Gastrocnemius medialis (tissue), 4 donors: Measurements from ENCODE around the gene FPR3. TPM values are rescaled to one million over a fixed set of nuclear protein-coding genes. Genes with fewer than 3 reads are reported as not detected.
A peak's percentile ranks its signal among the peaks of the same experiment; 100 is the strongest.

ENCODE experiments used
- ATAC-seq, 2 donors: fragments of 150-250 bp; one replicate each; pipeline ENCODE4 v1.9.1; 2016
- DNase-seq, 2 donors: peaks; one replicate each; pipeline ENCODE4 v3.0.0-alpha.2; 2019
- H3K27ac ChIP-seq, 4 donors: fragments of 200-600 bp; sonication (generic); 1 replicate in 1 of 4; 2 replicates in 3 of 4; pipeline ENCODE4 v1.5.1; 2016 to 2018; ENCODE audit warnings: mild to moderate bottlenecking in 2 of 4, moderate library complexity in 1 of 4
- H3K27me3 ChIP-seq, 3 donors: fragments of 200-600 bp; sonication (generic) in 2 of 3; 1 replicate in 1 of 3; 2 replicates in 2 of 3; pipeline versions ENCODE4 v1.5.1 to v1.6.0; 2016 to 2019; ENCODE audit warnings: mild to moderate bottlenecking in 1 of 3, moderate library complexity in 1 of 3
- H3K36me3 ChIP-seq, 2 donors: fragments of 200-600 bp; sonication (generic) in 1 of 2; one replicate each; pipeline ENCODE4 v1.5.1; 2017 to 2018
- H3K4me1 ChIP-seq, 2 donors: fragments of 200-600 bp; sonication (generic) in 1 of 2; one replicate each; pipeline ENCODE4 v1.5.1; 2016 to 2017; ENCODE audit warnings: mild to moderate bottlenecking in 2 of 2
- H3K4me3 ChIP-seq, 4 donors: fragments of 200-600 bp; sonication (generic) in 3 of 4; 1 replicate in 1 of 4; 2 replicates in 3 of 4; pipeline ENCODE4 v1.5.1; 2016 to 2019; ENCODE audit warnings: mild to moderate bottlenecking in 2 of 4
- H3K9me3 ChIP-seq, 3 donors: fragments of 200-600 bp; sonication (generic) in 2 of 3; 1 replicate in 1 of 3; 2 replicates in 2 of 3; pipeline ENCODE4 v1.5.1; 2016 to 2019
- CTCF ChIP-seq, 5 experiments: fragments of 450-650 bp in 3 of 5; fragments of 200-600 bp in 2 of 5; sonication (generic) in 2 of 5; IDR thresholded peaks in 4 of 5; conservative IDR thresholded peaks in 1 of 5; 1 replicate in 4 of 5; 2 replicates in 1 of 5; pipeline ENCODE4 v1.5.1; 2016 to 2019; ENCODE audit warnings: antibody characterized with exemption in 5 of 5, mild to moderate bottlenecking in 3 of 5, moderate library complexity in 3 of 5
- POLR2A ChIP-seq, 2 donors: fragments of 450-650 bp; IDR thresholded peaks; one replicate each; pipeline ENCODE4 v1.6.1; 2017; ENCODE audit warnings: antibody characterized with exemption in 2 of 2, mild to moderate bottlenecking in 2 of 2, moderate library complexity in 2 of 2
- in situ Hi-C, 4 donors: fragments of 200-750 bp; cut with MboI; loops; one replicate each; pipeline versions ENCODE4 v1.15.0 to v1.8.0; 2017; ENCODE audit warnings: low sequenced_read_pairs in 4 of 4
- intact Hi-C: fragments of 100-400 bp; cut with DNase I; formaldehyde crosslinking; loops from one replicate; pipeline ENCODE4 v1.15.1; 2023; ENCODE audit warnings: low total_unique reads
- total RNA-seq, 4 donors: library from RNA; depleted of rRNA; stranded (reverse); fragments of >200 nt; gene quantifications; one replicate each; pipeline versions ENCODE4 v1.1.0 to v1.2.3, GENCODE V29; 2016

Gene FPR3, protein sequence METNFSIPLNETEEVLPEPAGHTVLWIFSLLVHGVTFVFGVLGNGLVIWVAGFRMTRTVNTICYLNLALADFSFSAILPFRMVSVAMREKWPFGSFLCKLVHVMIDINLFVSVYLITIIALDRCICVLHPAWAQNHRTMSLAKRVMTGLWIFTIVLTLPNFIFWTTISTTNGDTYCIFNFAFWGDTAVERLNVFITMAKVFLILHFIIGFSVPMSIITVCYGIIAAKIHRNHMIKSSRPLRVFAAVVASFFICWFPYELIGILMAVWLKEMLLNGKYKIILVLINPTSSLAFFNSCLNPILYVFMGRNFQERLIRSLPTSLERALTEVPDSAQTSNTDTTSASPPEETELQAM
- total RNA-seq, result 1 to 10 TPM in 3 of 4 donors, under 1 TPM in 1; 0.66 to 2.2 (median 1.4) TPM

GRCh38 chr19:51794885-51795490, at the start of gene FPR3:
FPR3 (plus strand) TSS chr19:51795157; CDS start chr19:51823749, 28,592 bp downstream.
- in situ Hi-C loops (no loop called here), intact Hi-C loops (no loop called here)
- no peaks in the 10 kb centered on the region for H3K36me3 ChIP-seq
- H3K27ac ChIP-seq, result no peak within 1 kb of the TSS
- H3K9me3 ChIP-seq, result no peaks in the 10 kb centered on the region
- TF ChIP-seq CTCF (IDR thresholded peaks at IDR 0.05 in 4 of 5, conservative IDR thresholded peaks at IDR 0.05 in 1 of 5) (no peak), POLR2A (IDR thresholded peaks at IDR 0.05) (no peak)
- ATAC-seq (no peak), DNase-seq (no peak)
- H3K4me3 ChIP-seq, result peak within 1 kb of the TSS in 1 of 4 donors; percentile 17
- H3K27me3 ChIP-seq, result no peaks in the 10 kb centered on the region
- H3K4me1 ChIP-seq, result no peaks in the 10 kb centered on the region

- in situ Hi-C loops, result no loop called here
- Histone ChIP-seq H3K9me3 (no peaks in the 10 kb centered on the region), H3K4me1 (no peaks in the 10 kb centered on the region), H3K36me3 (no peaks in the 10 kb centered on the region), H3K27me3 (no peaks in the 10 kb centered on the region), H3K27ac (no peak overlapping the region), H3K4me3 (no peak overlapping the region)
- TF ChIP-seq POLR2A (IDR thresholded peaks at IDR 0.05), result no peak
- intact Hi-C loops, result no loop called here
- DNase-seq (no peak), ATAC-seq (no peak)
Observed at GRCh38 chr19:51746731-51747130, 48.2 kb upstream of the FPR3 start.

GRCh38 chr19:51749979-51750378, 45.0 kb upstream of the FPR3 start:
- in situ Hi-C loops, result no loop called here
- no peaks in the 10 kb centered on the region for H3K4me1 ChIP-seq
- no peak for DNase-seq
- TF ChIP-seq CTCF (IDR thresholded peaks at IDR 0.05 in 4 of 5, conservative IDR thresholded peaks at IDR 0.05 in 1 of 5), result no peak
- no peak for TF ChIP-seq POLR2A (IDR thresholded peaks at IDR 0.05)
- H3K4me3 ChIP-seq, result no peak overlapping the region
- H3K27ac ChIP-seq, result no peak overlapping the region
- intact Hi-C loops, result no loop called here
- no peak for ATAC-seq
- H3K9me3 ChIP-seq, result no peaks in the 10 kb centered on the region
- no peaks in the 10 kb centered on the region for H3K36me3 ChIP-seq
- H3K27me3 ChIP-seq, result no peaks in the 10 kb centered on the region

DNA sequence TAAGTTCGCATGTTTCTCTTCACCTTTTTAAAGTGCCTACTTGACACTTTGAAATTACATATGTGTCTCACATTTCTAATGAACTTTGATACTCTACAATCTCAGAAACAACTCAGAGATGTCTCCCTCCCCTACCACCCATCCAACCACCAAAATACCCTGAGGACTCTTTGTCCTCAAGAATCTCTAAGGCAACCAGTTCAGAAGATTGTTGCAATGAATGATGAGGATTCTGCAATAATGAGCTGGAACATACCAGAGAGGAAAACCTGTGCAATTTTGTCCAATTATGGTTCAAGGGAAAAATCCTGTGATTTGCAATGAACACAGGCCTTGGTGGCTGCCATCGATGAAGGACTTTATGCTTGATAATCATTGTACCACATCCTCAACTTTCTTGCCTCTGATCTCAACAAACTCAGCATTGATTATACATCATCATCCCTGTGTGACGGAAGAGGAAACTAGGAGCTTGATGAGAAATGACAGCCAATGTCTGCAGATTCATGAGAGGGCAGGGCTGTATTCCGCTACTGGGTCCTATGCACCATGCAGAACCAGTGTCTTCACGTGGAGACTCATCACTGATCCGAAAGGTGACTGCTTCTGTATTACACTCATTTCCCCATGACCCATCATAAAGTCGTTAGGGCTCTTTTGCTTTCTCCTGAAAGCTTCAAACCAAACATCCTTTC, 44.4 kb upstream of the FPR3 start:
- no peaks in the 10 kb centered on the region for H3K9me3 ChIP-seq
- H3K36me3 ChIP-seq, result no peaks in the 10 kb centered on the region
- TF ChIP-seq POLR2A (IDR thresholded peaks at IDR 0.05) (no peak), CTCF (IDR thresholded peaks at IDR 0.05 in 4 of 5, conservative IDR thresholded peaks at IDR 0.05 in 1 of 5) (no peak)
- in situ Hi-C loops, result no loop called here
- intact Hi-C loops, result no loop called here
- DNase-seq (no peak), ATAC-seq (no peak)
- H3K27ac ChIP-seq, result no peak overlapping the region
- H3K4me3 ChIP-seq, result peak overlapping the region in 1 of 4 donors; percentile 18
- no peaks in the 10 kb centered on the region for H3K27me3 ChIP-seq
- H3K4me1 ChIP-seq, result no peaks in the 10 kb centered on the region

DNA sequence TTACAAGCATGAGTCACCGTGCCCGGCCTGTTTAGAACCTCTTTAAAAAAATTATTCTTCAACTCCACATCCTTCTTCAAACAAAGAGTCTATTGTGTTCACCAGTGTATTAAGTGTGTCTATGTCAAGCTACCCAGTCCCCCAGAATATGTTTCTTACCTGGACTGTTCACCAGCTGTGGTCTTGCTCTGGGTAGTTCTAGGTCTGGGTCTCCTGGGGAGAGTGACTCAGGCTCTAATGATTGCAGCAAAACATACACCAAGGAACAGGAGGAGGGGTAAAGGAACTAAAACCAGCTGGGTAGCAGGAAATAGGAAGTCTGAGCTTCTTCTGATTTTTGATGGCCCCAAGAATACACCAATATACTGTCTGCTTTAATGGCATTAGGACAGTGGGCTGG, 43.3 kb upstream of the FPR3 start, which contains the start of gene FPR1:
Gene FPR1 (minus strand): TSS at position 224 of the 400 bp plus-strand sequence. CDS start 4,884 bp downstream, outside the sequence.
- DNase-seq (no peak), ATAC-seq (peak in 1 of 2 donors; percentile 41)
- Histone ChIP-seq H3K27me3 (no peaks in the 10 kb centered on the region), H3K9me3 (no peaks in the 10 kb centered on the region), H3K36me3 (no peaks in the 10 kb centered on the region), H3K4me3 (peak within 1 kb of the TSS in 1 of 4 donors; percentile 18), H3K27ac (no peak within 1 kb of the TSS), H3K4me1 (no peaks in the 10 kb centered on the region)
- intact Hi-C loops, result no loop called here
- TF ChIP-seq CTCF (IDR thresholded peaks at IDR 0.05 in 4 of 5, conservative IDR thresholded peaks at IDR 0.05 in 1 of 5) (no peak), POLR2A (IDR thresholded peaks at IDR 0.05) (peak in 1 of 2 donors; percentile 25)
- in situ Hi-C loops, result no loop called here
